D721Med (cell line): ENCODE data around the gene PGPEP1.

Experiments
- DNase-seq: peaks from one replicate; pipeline ENCODE4 v3.0.0; 2011; ENCODE audit warnings: low spot score; ENCODE audit not compliant: insufficient read length
- FAIRE-seq: peaks from 2 replicates; lab custom pipeline; 2011; peaks lifted over from hg19 to GRCh38; lab: Jason Lieb, UNC
- TF ChIP-seq, protein P1 (sequence below): IDR thresholded peaks from 2 replicates; pipeline ENCODE4 v1.5.1; 2012; ENCODE audit warnings: mild to moderate bottlenecking, control low read depth; ENCODE audit not compliant: insufficient read depth; ENCODE audit errors: missing control alignments

PGPEP1 gene

DNA sequence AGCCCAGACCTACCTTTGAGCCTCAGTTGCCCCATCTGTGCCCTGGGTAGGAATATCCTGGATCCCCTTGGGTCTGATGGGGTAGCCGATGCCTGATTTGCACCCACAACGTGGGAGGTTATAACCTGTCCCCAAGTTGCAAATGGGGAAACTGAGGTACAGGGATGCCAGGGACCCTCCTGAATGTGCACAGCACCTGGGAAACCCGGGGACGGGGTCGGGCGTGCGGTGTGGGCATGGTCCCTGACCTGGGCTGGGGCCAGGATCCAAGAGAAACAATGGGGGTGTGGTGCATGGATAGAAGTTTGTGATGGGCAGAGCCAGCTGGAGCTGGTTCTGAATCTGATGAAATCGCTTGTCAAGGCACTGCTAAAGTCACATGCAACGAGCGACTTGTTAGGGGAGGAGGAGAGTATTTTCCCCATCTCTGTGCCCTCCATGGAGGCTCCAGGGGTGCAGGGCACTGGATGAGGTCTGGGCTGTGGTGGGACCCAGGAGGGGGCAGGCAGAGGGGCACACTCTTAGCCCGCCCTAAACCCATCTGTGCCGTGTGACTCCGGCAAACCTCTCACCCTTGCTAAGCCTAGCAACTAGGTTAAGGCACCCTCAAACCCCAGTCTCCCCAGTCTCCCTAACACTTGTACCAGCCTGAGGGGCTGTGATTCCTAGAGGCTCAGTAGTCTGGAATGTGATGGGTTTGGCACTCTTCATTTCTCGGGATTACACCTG is 46.3 kb downstream of the PGPEP1 start:
- FAIRE-seq = no peak
- TF ChIP-seq, protein P1, sequence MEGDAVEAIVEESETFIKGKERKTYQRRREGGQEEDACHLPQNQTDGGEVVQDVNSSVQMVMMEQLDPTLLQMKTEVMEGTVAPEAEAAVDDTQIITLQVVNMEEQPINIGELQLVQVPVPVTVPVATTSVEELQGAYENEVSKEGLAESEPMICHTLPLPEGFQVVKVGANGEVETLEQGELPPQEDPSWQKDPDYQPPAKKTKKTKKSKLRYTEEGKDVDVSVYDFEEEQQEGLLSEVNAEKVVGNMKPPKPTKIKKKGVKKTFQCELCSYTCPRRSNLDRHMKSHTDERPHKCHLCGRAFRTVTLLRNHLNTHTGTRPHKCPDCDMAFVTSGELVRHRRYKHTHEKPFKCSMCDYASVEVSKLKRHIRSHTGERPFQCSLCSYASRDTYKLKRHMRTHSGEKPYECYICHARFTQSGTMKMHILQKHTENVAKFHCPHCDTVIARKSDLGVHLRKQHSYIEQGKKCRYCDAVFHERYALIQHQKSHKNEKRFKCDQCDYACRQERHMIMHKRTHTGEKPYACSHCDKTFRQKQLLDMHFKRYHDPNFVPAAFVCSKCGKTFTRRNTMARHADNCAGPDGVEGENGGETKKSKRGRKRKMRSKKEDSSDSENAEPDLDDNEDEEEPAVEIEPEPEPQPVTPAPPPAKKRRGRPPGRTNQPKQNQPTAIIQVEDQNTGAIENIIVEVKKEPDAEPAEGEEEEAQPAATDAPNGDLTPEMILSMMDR = no peak
- DNase-seq = no peak

DNA sequence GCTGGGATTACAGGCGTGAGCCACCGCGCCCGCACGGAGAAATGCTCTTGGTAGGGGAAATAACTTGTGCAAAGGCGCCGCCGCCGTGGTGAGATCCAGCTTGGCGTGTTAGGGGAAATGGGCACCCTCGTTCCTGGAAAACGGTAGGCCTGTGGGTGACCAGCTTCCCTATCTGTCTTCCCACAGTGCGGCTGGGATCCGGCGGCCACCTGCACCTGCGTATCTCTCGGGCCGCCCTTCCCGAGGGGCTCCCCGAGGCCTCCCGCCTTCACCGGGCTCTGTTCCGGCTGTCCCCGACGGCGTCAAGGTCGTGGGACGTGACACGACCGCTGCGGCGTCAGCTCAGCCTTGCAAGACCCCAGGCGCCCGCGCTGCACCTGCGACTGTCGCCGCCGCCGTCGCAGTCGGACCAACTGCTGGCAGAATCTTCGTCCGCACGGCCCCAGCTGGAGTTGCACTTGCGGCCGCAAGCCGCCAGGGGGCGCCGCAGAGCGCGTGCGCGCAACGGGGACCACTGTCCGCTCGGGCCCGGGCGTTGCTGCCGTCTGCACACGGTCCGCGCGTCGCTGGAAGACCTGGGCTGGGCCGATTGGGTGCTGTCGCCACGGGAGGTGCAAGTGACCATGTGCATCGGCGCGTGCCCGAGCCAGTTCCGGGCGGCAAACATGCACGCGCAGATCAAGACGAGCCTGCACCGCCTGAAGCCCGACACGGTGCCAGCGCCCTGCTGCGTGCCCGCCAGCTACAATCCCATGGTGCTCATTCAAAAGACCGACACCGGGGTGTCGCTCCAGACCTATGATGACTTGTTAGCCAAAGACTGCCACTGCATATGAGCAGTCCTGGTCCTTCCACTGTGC is 47.9 kb downstream of the PGPEP1 start:
- TF ChIP-seq, protein P1 = peak; percentile 87
- peak; percentile 94 for DNase-seq
- FAIRE-seq = no peak

DNA sequence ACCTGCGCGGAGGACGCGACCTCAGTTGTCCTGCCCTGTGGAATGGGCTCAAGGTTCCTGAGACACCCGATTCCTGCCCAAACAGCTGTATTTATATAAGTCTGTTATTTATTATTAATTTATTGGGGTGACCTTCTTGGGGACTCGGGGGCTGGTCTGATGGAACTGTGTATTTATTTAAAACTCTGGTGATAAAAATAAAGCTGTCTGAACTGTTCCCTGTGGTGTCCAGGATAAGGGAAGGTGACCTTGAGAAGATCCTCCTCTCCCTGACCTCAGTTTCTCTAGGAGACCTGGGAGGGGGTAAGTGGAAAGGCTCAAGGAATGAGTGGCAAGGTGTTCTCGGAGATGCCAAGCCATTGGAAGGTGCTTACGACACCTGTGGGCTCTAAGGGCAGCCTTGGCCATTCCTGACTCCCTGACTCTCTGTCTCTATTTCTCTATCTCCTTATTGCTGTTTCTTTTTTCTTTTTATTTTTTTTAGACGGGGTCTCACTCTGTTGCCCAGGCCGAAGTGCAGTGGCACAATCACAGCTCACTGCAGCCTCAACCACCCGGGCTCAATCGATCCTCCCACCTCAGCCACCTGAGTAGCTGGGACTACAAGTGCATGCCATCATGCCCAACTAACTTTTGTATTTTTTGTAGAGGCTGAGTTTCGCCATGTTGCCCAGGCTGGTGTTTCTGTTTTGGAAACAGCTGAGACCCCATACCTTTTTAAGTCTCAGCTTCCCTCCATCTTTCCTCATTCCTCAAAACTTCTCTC is 48.7 kb downstream of the PGPEP1 start:
- TF ChIP-seq, protein P1 = no peak
- FAIRE-seq (no peak), DNase-seq (no peak)

DNA sequence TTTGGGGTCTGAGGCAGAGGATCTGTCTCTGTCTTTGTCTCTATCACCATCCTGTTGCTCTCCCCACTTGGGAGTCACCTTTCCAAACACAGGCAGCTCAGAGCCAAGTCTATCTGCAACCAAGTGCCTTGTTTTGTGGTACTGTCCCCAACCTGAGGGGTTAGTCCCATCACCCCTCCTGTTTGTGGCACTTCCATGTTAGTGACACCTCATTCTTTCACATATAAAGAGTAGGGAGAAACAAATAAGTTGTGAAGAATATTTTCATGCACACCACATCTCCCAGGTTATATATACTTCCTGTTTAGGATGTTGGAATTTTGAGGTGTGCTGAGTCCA is 49.3 kb downstream of the PGPEP1 start:
- TF ChIP-seq, protein P1 = no peak
- no peak for FAIRE-seq
- no peak for DNase-seq

DNA sequence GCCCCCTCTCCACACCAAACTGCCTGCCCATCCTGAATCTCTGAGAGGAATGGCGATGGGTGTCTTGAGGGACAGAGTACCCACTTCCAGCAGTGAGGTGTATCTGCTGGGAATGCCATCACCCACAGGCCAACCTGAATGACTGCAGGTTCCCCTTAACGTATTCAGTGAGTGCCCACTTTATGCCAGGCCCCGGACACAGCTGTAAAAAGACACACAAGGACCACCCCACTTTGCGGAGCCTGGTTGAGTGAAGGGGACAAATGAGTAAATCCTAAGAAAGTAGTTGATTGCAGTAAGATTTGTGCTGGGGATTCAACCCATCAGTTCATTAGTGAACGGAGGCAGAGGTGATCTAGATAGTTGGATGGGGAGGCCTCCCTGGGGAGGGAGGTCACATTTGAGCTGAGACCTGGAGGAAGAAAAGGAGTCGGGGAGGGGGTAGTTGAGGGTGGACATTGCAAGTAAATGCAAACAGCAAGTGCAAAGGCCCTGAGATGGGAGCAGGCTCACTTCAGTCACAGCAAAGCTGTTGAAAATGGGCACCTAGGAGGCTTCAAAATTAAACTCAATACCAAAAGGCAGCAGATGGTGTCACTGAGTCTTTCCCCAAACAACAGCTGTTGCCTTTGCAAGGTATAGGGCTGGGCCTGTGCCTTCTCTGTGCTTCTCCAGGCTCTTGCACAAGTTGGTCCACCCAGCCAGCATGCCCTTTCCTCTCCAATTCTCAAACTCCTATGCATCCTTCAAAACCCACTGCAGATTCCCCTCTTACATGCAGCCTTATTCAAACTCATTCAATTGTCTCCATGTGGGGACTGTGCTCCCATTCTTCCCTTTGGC is 49.9 kb downstream of the PGPEP1 start:
- TF ChIP-seq, protein P1 = no peak
- no peak for FAIRE-seq
- DNase-seq = no peak

DNA sequence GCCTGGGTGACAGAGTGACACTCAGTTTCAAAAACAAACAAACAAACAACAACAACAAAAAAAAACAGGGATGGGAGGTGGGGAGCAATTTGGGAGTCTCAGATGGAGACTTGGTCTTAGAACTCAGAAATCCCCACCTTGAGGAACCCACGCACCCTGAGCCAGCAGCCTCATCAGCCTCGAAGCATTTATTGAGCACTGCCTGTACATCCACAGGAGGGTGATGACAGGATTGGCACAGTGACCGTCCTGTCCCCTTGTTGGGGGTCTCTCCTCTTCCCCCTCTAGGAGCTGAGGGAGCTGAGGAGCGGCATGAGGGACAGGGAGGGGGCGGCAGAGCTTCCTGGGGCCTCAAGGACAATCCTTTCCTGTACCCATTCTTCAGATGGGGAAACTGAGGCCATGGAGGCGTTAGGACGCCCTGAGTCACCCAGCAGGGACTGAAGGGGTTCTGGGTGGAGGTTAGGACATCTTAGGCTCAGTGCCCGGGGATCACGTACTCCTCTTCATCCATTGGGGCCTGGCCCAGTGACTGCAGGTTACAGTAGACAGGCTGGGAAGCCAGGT is 51.2 kb downstream of the PGPEP1 start:
- DNase-seq (no peak), FAIRE-seq (no peak)

More for the DNA sequence above, 51.2 kb downstream of the PGPEP1 start:
- TF ChIP-seq, protein P1 = no peak
